Thyroid gland (tissue), 4 donors: Measurements from ENCODE around the gene FGD6. TPM values are rescaled to one million over a fixed set of nuclear protein-coding genes. Genes with fewer than 3 reads are reported as not detected.
"Not testable (repeated sequence)": the region's sequence is repeated elsewhere in the genome, so short reads cannot be mapped to it uniquely, and the experiment has no call there.

Experiments
- DNase-seq, 2 donors: peaks; one replicate each; pipeline ENCODE4 v3.0.0-alpha.2; 2019
- H3K27ac ChIP-seq, 3 donors: fragments of 200-600 bp; sonication (generic); 1 replicate in 2 of 3; 2 replicates in 1 of 3; pipeline ENCODE4 v1.5.1; 2016 to 2019; ENCODE audit warnings: mild to moderate bottlenecking in 1 of 3, moderate library complexity in 1 of 3
- H3K27me3 ChIP-seq: fragments of 200-600 bp; sonication (generic); one replicate; pipeline ENCODE4 v1.5.1; 2019
- H3K36me3 ChIP-seq, 2 donors: fragments of 200-600 bp; sonication (generic); one replicate each; pipeline ENCODE4 v1.5.1; 2016 to 2019
- H3K4me1 ChIP-seq, 2 donors: fragments of 200-600 bp; sonication (generic); one replicate each; pipeline ENCODE4 v1.5.1; 2017 to 2019
- H3K4me3 ChIP-seq, 3 donors: fragments of 200-600 bp; sonication (generic); replicated peaks in 1 of 3; 1 replicate in 2 of 3; 2 replicates in 1 of 3; pipeline ENCODE4 v1.5.1; 2016; ENCODE audit warnings: mild to moderate bottlenecking in 1 of 3
- H3K9me3 ChIP-seq: fragments of 200-600 bp; sonication (generic); one replicate; pipeline ENCODE4 v1.5.1; 2017
- CTCF ChIP-seq, 6 experiments: fragments of 200-600 bp in 3 of 6; fragments of 450-650 bp in 3 of 6; sonication (generic) in 3 of 6; IDR thresholded peaks; one replicate each; pipeline ENCODE4 v1.5.1; 2016 to 2019; ENCODE audit warnings: antibody characterized with exemption in 6 of 6, mild to moderate bottlenecking in 2 of 6, inconsistent platforms in 1 of 6, moderate library complexity in 1 of 6
- POLR2A ChIP-seq, 2 donors: fragments of 450-650 bp; IDR thresholded peaks; one replicate each; pipeline ENCODE4 v1.6.1; 2017; ENCODE audit warnings: antibody characterized with exemption in 2 of 2, mild to moderate bottlenecking in 2 of 2, moderate library complexity in 1 of 2
- WGBS, 2 donors: methylation state at CpG; one replicate each; pipeline ENCODE4 v1.1.5; 2017; 5-methylcytosine and 5-hydroxymethylcytosine counted together
- intact Hi-C: fragments of 100-400 bp; cut with DNase I; formaldehyde crosslinking; loops from one replicate; pipeline ENCODE4 v1.15.1; 2023
- total RNA-seq, 4 donors: library from RNA; depleted of rRNA; stranded (reverse); fragments of >200 nt; gene quantifications; one replicate each; pipeline ENCODE4 v1.2.3, GENCODE V29; 2016

FGD6 gene
- total RNA-seq, 4 donors from 2014 or later, result 27.1 to 33.7 (median 30.8) TPM

GRCh38 chr12:95200128-95200894, 17.0 kb downstream of the FGD6 start:
- Histone ChIP-seq H3K9me3 (no peaks in the 10 kb centered on the region), H3K27me3 (no peaks in the 10 kb centered on the region), H3K36me3 (no peaks in the 10 kb centered on the region), H3K4me3 (no peak overlapping the region), H3K4me1 (peaks cover 26 to 48% of the 10 kb centered on the region in 2 donors), H3K27ac (peak overlapping the region; percentile 50 to 73 (median 64))
- WGBS, 2 donors, result 58 to 75% methylated on average over 5 of the region's 5 CpGs
- intact Hi-C loops, result no loop called here
- DNase-seq, result no peak
- no peak for TF ChIP-seq CTCF (IDR thresholded peaks at IDR 0.05)
- TF ChIP-seq POLR2A (IDR thresholded peaks at IDR 0.05), result no peak

GRCh38 chr12:95198914-95199313, 18.4 kb downstream of the FGD6 start:
- no peaks in the 10 kb centered on the region for H3K36me3 ChIP-seq
- H3K27me3 ChIP-seq, result no peaks in the 10 kb centered on the region
- DNase-seq, result no peak
- peaks cover 20 to 37% of the 10 kb centered on the region in 2 donors for H3K4me1 ChIP-seq
- H3K9me3 ChIP-seq, result no peaks in the 10 kb centered on the region
- TF ChIP-seq CTCF (IDR thresholded peaks at IDR 0.05), result no peak
- no peak for TF ChIP-seq POLR2A (IDR thresholded peaks at IDR 0.05)
- 87 to 93% methylated on average over 4 of the region's 4 CpGs for WGBS, 2 donors
- H3K4me3 ChIP-seq, result no peak overlapping the region
- H3K27ac ChIP-seq, result peak overlapping the region in 1 of 3 donors; percentile 7
- intact Hi-C loops, result no loop called here

GRCh38 chr12:95197636-95198035, 19.6 kb downstream of the FGD6 start:
- WGBS, 2 donors, result 86 to 96% methylated on average over 2 of the region's 2 CpGs
- H3K27me3 ChIP-seq, result no peaks in the 10 kb centered on the region
- peaks cover 11 to 24% of the 10 kb centered on the region in 2 donors for H3K4me1 ChIP-seq
- H3K4me3 ChIP-seq, result no peak overlapping the region
- intact Hi-C loops, result no loop called here
- TF ChIP-seq CTCF (IDR thresholded peaks at IDR 0.05), result no peak
- no peak for DNase-seq
- H3K27ac ChIP-seq, result no peak overlapping the region
- H3K9me3 ChIP-seq, result no peaks in the 10 kb centered on the region
- no peaks in the 10 kb centered on the region for H3K36me3 ChIP-seq

DNA sequence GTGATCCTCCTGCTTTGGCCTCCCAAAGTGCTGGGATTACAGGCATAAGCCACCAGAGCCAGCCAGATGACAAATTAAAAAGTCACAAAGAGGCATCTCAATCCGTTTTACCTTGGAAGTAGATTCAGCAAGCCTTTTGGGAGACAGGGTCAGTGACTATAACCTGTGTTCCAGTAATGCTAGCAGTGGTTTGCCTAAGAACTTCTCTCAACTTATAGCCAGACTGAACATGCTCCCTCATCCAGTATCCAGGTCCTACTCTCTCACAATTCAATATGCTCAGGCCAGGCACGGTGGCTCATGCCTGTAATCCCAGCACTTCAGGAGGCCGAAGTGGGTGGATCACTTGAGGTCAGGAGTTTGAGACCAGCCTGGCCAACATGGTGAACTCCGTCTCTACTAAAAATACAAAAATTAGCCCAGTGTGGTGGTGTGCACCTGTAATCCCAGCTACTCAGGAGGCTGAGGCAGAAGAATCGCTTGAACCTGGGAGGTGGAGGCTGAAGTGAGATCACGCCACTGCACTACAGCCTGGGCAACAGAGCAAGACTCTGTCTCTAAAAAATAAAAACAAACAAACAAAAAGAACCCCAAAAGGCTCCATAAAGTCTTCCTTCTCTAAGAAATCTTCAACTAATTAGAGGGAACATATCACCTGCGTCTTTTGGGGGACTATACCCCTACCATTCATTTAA, 20.2 kb downstream of the FGD6 start:
- H3K27me3 ChIP-seq, DNase-seq, H3K4me3 ChIP-seq, H3K9me3 ChIP-seq, intact Hi-C loops, H3K27ac ChIP-seq, H3K36me3 ChIP-seq: not testable (repeated sequence)
- 95 to 98% methylated on average over 7 of the region's 7 CpGs for WGBS, 2 donors
- peaks cover 7 to 20% of the 10 kb centered on the region in 2 donors for H3K4me1 ChIP-seq

DNA sequence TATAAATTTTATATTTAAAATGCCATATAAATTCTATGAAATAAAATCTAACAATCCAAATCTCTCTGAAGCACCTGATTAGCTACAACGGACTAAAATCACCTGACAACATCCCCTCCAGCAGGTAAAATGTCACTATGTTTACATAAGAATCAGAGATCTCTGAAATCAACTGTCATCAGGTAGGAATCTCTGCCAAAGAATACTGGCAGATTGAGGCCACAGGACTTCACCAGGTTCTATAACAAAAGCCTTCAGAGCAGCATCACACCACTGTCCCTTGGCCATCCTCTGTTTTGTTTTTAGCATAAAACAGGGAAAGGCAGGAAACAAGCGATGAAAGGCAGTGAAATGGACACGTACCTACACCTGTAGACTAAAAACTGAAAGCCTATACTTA, 22.1 kb downstream of the FGD6 start:
- Histone ChIP-seq H3K36me3 (no peaks in the 10 kb centered on the region), H3K27ac (no peak overlapping the region), H3K4me1 (peaks cover 0 to 6% of the 10 kb centered on the region in 2 donors), H3K9me3 (no peaks in the 10 kb centered on the region), H3K27me3 (no peaks in the 10 kb centered on the region), H3K4me3 (no peak overlapping the region)
- intact Hi-C loops, result no loop called here
- DNase-seq, result no peak
- 86 to 87% methylated on average over 3 of the region's 3 CpGs for WGBS, 2 donors
- TF ChIP-seq POLR2A (IDR thresholded peaks at IDR 0.05), result no peak
- no peak for TF ChIP-seq CTCF (IDR thresholded peaks at IDR 0.05)
